Upper lobe of left lung (tissue), 6 donors: Measurements from ENCODE around the gene PCGF3. TPM values are rescaled to one million over a fixed set of nuclear protein-coding genes. Genes with fewer than 3 reads are reported as not detected.
A peak's percentile ranks its signal among the peaks of the same experiment; 100 is the strongest.

Experiments used
- ATAC-seq, 2 donors: fragments of 200-7000 bp; cut with Tn5 transposase; one replicate each; pipeline ENCODE4 v1.9.1; 2022; ENCODE audit warnings: mild to moderate bottlenecking in 2 of 2, moderate library complexity in 2 of 2; ENCODE audit not compliant: low FRiP score in 2 of 2
- DNase-seq, 2 donors: peaks; one replicate each; pipeline ENCODE4 v3.0.0-alpha.2; 2019 to 2020
- H3K27ac ChIP-seq, 4 donors: fragments of 200-600 bp; sonication (generic); one replicate each; pipeline ENCODE4 v1.5.1; 2016 to 2019
- H3K27me3 ChIP-seq, 4 donors: fragments of 200-600 bp; sonication (generic); one replicate each; pipeline ENCODE4 v1.5.1; 2017 to 2019
- H3K36me3 ChIP-seq, 4 donors: fragments of 200-600 bp; sonication (generic); one replicate each; pipeline ENCODE4 v1.5.1; 2016 to 2019
- H3K4me1 ChIP-seq, 4 donors: fragments of 200-600 bp; sonication (generic); one replicate each; pipeline ENCODE4 v1.5.1; 2018 to 2019
- H3K4me3 ChIP-seq, 4 donors: fragments of 200-600 bp; sonication (generic); one replicate each; pipeline ENCODE4 v1.5.1; 2017 to 2019; ENCODE audit warnings: mild to moderate bottlenecking in 2 of 4, moderate library complexity in 1 of 4
- H3K9me3 ChIP-seq, 4 donors: fragments of 200-600 bp; sonication (generic); one replicate each; pipeline ENCODE4 v1.5.1; 2018 to 2019
- EP300 ChIP-seq, 4 donors: sonication (generic); formaldehyde crosslinking; IDR thresholded peaks; one replicate each; pipeline ENCODE4 v1.5.1; 2017; ENCODE audit warnings: antibody characterized with exemption in 4 of 4, control low read depth in 2 of 4
- POLR2A ChIP-seq, 4 donors: fragments of 450-650 bp; IDR thresholded peaks; one replicate each; pipeline ENCODE4 v1.5.1; 2016 to 2017; ENCODE audit warnings: antibody characterized with exemption in 4 of 4, mild to moderate bottlenecking in 2 of 4
- POLR2AphosphoS5 ChIP-seq, 2 donors: sonication (generic); formaldehyde crosslinking; IDR thresholded peaks; one replicate each; pipeline ENCODE4 v1.5.1; 2017; ENCODE audit warnings: antibody characterized with exemption in 2 of 2
- WGBS, 2 donors: methylation state at CpG; one replicate each; pipeline ENCODE4 v1.1.5; 2017 to 2018; 5-methylcytosine and 5-hydroxymethylcytosine counted together
- total RNA-seq, 6 donors: library from RNA; depleted of rRNA in 4 of 6; stranded (reverse); fragments of >200 nt in 4 of 6; gene quantifications; one replicate each; pipeline versions ENCODE4 v1.1.0 to v1.2.1, GENCODE V29; 2016 to 2021
- TF ChIP-seq, protein P1 (sequence below), 6 experiments: fragments of 450-650 bp in 4 of 6; fragments of 200-600 bp in 2 of 6; sonication (generic) in 2 of 6; IDR thresholded peaks; one replicate each; pipeline ENCODE4 v1.5.1; 2016 to 2019; ENCODE audit warnings: antibody characterized with exemption in 6 of 6
- donor health status: DM: no; HTN: no; CAD: no; lungs with moderate emphysema.
- donor health status: DM: no; HTN: yes; CAD: no; lungs with severe emphysema.

PCGF3 gene
- total RNA-seq, 6 donors from 2014 or later, result 36.4 to 150 (median 41.0) TPM

DNA sequence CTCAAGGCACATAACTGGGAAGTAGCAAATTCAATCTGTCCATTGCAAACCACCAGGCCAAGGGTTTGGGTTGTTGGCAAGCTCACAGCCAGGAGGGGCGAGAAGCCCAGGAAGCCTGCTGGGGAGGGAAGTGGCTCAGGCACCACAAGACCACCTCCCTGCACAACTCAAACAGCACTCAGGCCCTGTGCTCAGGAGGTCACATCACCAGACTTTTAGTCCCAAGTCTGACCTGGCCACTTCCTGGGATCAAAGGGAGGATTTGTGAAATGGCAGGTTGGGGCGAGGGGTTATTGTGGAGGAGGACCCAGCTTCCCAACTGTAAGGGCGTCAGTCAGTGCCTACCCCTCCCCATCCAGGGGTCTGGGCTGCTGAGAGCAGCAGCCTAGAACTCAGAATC lies 33.9 kb upstream of the PCGF3 start:
- H3K36me3 ChIP-seq, result peaks cover 3 to 32% (median 15%) of the 10 kb centered on the region in 4 donors
- no peak for TF ChIP-seq POLR2A (IDR thresholded peaks at IDR 0.05)
- TF ChIP-seq EP300 (IDR thresholded peaks at IDR 0.05), result no peak
- no peak for TF ChIP-seq POLR2AphosphoS5 (IDR thresholded peaks at IDR 0.05)
- TF ChIP-seq, protein P1, sequence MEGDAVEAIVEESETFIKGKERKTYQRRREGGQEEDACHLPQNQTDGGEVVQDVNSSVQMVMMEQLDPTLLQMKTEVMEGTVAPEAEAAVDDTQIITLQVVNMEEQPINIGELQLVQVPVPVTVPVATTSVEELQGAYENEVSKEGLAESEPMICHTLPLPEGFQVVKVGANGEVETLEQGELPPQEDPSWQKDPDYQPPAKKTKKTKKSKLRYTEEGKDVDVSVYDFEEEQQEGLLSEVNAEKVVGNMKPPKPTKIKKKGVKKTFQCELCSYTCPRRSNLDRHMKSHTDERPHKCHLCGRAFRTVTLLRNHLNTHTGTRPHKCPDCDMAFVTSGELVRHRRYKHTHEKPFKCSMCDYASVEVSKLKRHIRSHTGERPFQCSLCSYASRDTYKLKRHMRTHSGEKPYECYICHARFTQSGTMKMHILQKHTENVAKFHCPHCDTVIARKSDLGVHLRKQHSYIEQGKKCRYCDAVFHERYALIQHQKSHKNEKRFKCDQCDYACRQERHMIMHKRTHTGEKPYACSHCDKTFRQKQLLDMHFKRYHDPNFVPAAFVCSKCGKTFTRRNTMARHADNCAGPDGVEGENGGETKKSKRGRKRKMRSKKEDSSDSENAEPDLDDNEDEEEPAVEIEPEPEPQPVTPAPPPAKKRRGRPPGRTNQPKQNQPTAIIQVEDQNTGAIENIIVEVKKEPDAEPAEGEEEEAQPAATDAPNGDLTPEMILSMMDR (IDR thresholded peaks at IDR 0.05), result no peak
- H3K4me3 ChIP-seq, result no peak overlapping the region
- H3K4me1 ChIP-seq, result peaks cover 11 to 28% (median 17%) of the 10 kb centered on the region in 4 donors
- H3K27ac ChIP-seq, result no peak overlapping the region
- WGBS, 2 donors, result 94 to 96% methylated on average over 3 of the region's 3 CpGs
- ATAC-seq (no peak), DNase-seq (no peak)
- no peaks in the 10 kb centered on the region for H3K9me3 ChIP-seq
- no peaks in the 10 kb centered on the region for H3K27me3 ChIP-seq

DNA sequence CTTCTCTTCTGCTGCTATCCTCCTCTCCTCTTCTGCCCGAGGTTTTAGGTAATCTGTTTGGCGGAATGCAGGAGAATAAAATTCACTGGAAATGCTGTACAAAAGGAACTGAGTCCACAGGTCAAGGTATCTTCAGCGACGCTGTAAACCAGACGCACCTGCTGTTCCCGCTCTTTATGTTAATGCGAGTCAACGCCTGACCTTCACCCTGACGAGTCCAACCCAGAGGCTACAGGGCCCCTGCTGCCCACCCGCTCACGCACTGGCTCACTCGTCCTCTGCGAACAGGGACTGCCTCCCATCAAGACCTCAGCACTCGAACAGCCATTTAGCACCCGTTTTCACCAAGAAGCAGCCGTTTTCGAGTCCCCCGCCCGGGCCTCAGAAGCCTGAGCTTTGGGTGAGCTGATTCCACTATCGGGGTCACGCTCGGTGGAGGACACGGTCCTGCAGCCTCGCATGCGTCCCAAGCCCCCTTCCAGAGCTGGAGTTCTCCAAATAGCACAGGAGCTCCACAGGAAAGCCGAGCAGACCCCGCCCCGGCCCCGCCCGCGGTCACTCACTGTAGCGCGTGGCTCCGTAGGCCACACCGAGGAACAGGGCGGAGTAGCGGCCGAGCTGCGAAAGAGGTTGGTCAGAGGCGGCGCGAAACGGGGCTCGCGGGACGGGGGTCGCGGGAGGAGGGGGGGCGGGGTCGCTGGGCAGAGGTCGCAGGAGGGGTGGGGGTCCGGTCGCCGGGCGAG lies 32.1 kb upstream of the PCGF3 start:
- TF ChIP-seq POLR2AphosphoS5 (IDR thresholded peaks at IDR 0.05), result no peak
- TF ChIP-seq, protein P1 (IDR thresholded peaks at IDR 0.05), result no peak
- TF ChIP-seq POLR2A (IDR thresholded peaks at IDR 0.05), result no peak
- TF ChIP-seq EP300 (IDR thresholded peaks at IDR 0.05), result no peak
- 35 to 36% methylated on average over 15 to 16 of the region's 55 CpGs for WGBS, 2 donors
- Histone ChIP-seq H3K4me1 (peaks cover 11 to 28% (median 17%) of the 10 kb centered on the region in 4 donors), H3K27me3 (no peaks in the 10 kb centered on the region), H3K36me3 (peaks cover 3 to 32% (median 15%) of the 10 kb centered on the region in 4 donors), H3K4me3 (peak overlapping the region; percentile 50 to 97 (median 75)), H3K9me3 (no peaks in the 10 kb centered on the region), H3K27ac (peak overlapping the region; percentile 89 to 98 (median 92))
- DNase-seq (peak in 1 of 2 donors; percentile 93), ATAC-seq (peak in 1 of 2 donors; percentile 54)

DNA sequence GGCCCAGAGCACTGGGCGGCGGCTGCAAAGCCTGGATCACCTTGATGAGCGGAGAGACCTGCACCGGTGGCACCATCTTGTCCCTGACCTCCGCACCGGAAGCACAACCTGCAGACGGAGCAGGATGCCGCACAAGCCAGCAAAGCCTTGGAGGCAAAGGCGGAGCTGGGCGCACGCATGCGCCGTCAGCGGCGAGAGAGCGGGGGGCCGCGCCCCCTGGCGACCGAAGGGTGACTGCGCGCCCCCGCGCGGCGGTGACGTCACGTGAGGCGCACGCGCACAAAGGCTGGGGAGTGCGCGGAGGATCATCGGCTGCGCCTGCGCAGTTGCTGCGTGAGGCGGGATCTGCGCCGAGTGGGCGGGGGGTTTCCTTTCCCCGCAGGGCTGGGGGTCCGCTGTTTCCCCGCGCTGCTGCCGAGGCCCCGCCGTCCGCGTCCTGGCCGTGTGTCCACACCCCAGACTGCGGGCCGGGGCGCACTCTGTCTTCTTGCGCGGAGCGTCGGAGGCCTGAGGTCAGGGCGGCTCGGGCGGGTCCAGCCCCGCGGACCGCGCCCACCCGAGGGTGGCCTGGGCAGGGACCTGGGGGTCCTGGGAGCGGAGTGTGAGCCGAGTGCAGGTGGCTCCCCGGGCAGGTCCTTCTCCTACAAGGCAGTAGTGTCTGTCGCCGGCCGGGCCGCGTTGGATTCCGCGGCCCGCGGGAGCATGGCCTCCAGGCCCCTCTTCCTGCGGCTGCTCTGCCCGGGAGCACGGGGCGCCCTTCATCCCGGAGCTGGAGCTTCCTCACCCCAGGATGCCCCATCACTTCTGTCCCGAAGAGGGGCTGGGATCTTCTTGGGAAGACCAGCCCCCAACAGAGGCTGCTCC lies 31.2 kb upstream of the PCGF3 start, which contains the start of the genes ATP5ME and MYL5:
Gene ATP5ME (minus strand): TSS at position 105 of the 864 bp plus-strand sequence. CDS start 29 bp downstream, at position 76.
Gene MYL5 (plus strand): TSS at position 371 of the 864 bp plus-strand sequence. CDS start 3,485 bp downstream, outside the sequence.
- peak; percentile 95 to 96 for ATAC-seq
- Histone ChIP-seq H3K27me3 (no peaks in the 10 kb centered on the region), H3K4me1 (peaks cover 11 to 28% (median 17%) of the 10 kb centered on the region in 4 donors), H3K27ac (peak within 1 kb of the TSS; percentile 89 to 98 (median 92)), H3K9me3 (no peaks in the 10 kb centered on the region), H3K4me3 (peak within 1 kb of the TSS; percentile 50 to 97 (median 75)), H3K36me3 (peaks cover 3 to 32% (median 15%) of the 10 kb centered on the region in 4 donors)
- TF ChIP-seq, protein P1 (IDR thresholded peaks at IDR 0.05), result peak; percentile 80 to 100 (median 98)
- TF ChIP-seq EP300 (IDR thresholded peaks at IDR 0.05) (peak in 1 of 4 donors; percentile 56), POLR2A (IDR thresholded peaks at IDR 0.05) (peak; percentile 23 to 91 (median 82)), POLR2AphosphoS5 (IDR thresholded peaks at IDR 0.05) (peak; percentile 88 to 91)
- peak; percentile 99 to 100 for DNase-seq
- WGBS, 2 donors, result 0% methylated on average over 6 to 24 of the region's 84 CpGs

DNA sequence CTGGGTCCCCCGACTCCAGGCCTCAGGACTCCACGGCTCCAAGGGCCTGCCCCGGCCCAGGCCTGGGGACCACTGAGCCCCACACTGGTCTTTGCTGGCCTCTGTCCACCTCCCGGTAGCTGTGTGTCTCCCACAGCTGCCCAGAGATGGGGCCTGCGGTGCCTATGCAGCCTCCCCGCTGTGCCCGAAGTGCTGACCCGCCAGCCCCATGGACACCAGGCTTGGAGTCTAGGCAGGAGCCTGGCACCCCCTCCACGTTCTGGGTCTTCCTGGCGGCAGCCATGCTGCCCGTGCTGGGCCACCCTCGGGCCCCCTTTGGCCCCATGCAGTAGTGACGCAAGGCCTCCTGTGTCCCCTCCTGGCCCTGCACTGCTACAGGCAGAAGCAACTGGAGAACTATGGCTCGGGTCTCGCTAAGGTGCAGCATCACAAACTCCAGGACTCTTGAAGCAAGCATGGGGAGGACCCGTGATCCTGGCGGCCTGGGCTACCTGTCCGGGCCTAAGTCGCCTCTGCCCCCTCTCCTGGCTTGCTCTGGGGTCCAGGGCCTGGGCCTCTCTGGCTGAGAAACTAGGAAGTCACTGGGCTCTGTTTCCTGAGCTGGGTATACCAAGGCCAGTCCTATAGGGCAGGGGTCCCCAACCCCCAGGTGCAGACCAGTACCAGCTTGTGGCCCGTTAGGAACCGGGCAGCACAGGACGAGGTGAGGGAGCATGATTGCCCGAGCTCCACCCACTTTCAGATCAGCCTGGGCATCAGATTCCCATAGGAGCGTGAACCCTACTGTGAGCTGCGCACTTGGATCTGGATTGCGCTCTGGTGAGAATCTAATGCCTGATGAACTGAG lies 30.4 kb upstream of the PCGF3 start:
- H3K4me1 ChIP-seq, result peaks cover 13 to 32% (median 19%) of the 10 kb centered on the region in 4 donors
- peak overlapping the region; percentile 89 to 98 (median 92) for H3K27ac ChIP-seq
- 66 to 70% methylated on average over 12 to 24 of the region's 26 CpGs for WGBS, 2 donors
- TF ChIP-seq POLR2A (IDR thresholded peaks at IDR 0.05) (no peak), EP300 (IDR thresholded peaks at IDR 0.05) (no peak), POLR2AphosphoS5 (IDR thresholded peaks at IDR 0.05) (no peak)
- TF ChIP-seq, protein P1 (IDR thresholded peaks at IDR 0.05), result no peak
- ATAC-seq, result peak; percentile 0 to 12
- peaks cover 3 to 27% (median 15%) of the 10 kb centered on the region in 4 donors for H3K36me3 ChIP-seq
- no peaks in the 10 kb centered on the region for H3K9me3 ChIP-seq
- DNase-seq, result peak in 1 of 2 donors; percentile 82
- peak overlapping the region; percentile 47 to 97 (median 75) for H3K4me3 ChIP-seq
- no peaks in the 10 kb centered on the region for H3K27me3 ChIP-seq
